Neuronal stem cell (in vitro differentiated cells): ENCODE results near the gene CSF1R.

Experiments
- DNase-seq: peaks from one replicate; pipeline ENCODE4 v3.0.0-alpha.2; 2013; ENCODE audit warnings: low spot score
- H2AFZ ChIP-seq: one replicate; pipeline ENCODE4 v1.6.1; 2013; ENCODE audit warnings: mild to moderate bottlenecking, low read length, inconsistent platforms
- H2AK5ac ChIP-seq: 2 replicates; pipeline ENCODE4 v1.6.1; 2013; ENCODE audit warnings: low read depth, mild to moderate bottlenecking, inconsistent platforms, low read length, moderate library complexity, mixed read lengths
- H2BK120ac ChIP-seq: 2 replicates; pipeline ENCODE4 v1.6.1; 2013; ENCODE audit warnings: low read depth, mild to moderate bottlenecking, inconsistent platforms, low read length, moderate library complexity, mixed read lengths
- H2BK12ac ChIP-seq: one replicate; pipeline ENCODE4 v1.6.1; 2013; ENCODE audit warnings: low read length, inconsistent platforms
- H2BK15ac ChIP-seq: 2 replicates; pipeline ENCODE4 v1.6.1; 2013; ENCODE audit warnings: mild to moderate bottlenecking, low read length, inconsistent platforms, mixed read lengths
- H2BK5ac ChIP-seq: one replicate; pipeline ENCODE4 v1.6.1; 2013; ENCODE audit warnings: inconsistent platforms, mild to moderate bottlenecking, low read length, moderate library complexity
- H3K14ac ChIP-seq: one replicate; pipeline ENCODE4 v1.6.1; 2013; ENCODE audit warnings: low read length, inconsistent platforms
- H3K18ac ChIP-seq: 2 replicates; pipeline ENCODE4 v1.6.1; 2013; ENCODE audit warnings: low read length, inconsistent platforms
- H3K23ac ChIP-seq: 2 replicates; pipeline ENCODE4 v1.6.1; 2013; ENCODE audit warnings: low read depth, mild to moderate bottlenecking, mixed read lengths, low read length, inconsistent platforms; ENCODE audit not compliant: poor library complexity
- H3K27ac ChIP-seq: replicated peaks from 3 replicates; pipeline ENCODE4 v1.5.1; 2013; ENCODE audit warnings: low read length, inconsistent platforms
- H3K27me3 ChIP-seq, 3 experiments: 2 replicates each; pipeline ENCODE4 v1.6.1; 2013; ENCODE audit warnings: low read length in 3 of 3, mild to moderate bottlenecking in 2 of 3, inconsistent platforms in 1 of 3, low read depth in 1 of 3, mixed read lengths in 1 of 3, moderate library complexity in 1 of 3; ENCODE audit not compliant: control insufficient read depth in 3 of 3, insufficient read depth in 3 of 3
- H3K36me3 ChIP-seq, 2 donors: replicated peaks in 1 of 2; 2 replicates each; pipeline ENCODE4 v1.6.1; 2013; ENCODE audit warnings: low read length in 2 of 2; ENCODE audit not compliant: control insufficient read depth in 2 of 2, insufficient read depth in 2 of 2
- H3K4ac ChIP-seq: 2 replicates; pipeline ENCODE4 v1.6.1; 2013; ENCODE audit warnings: inconsistent platforms, mild to moderate bottlenecking, low read length, moderate library complexity
- H3K4me1 ChIP-seq, 2 donors: 1 replicate in 1 of 2; 2 replicates in 1 of 2; pipeline ENCODE4 v1.6.1; 2013; ENCODE audit warnings: low read length in 2 of 2, low read depth in 1 of 2; ENCODE audit not compliant: control insufficient read depth in 2 of 2, insufficient read depth in 1 of 2
- H3K4me2 ChIP-seq: one replicate; pipeline ENCODE4 v1.6.1; 2013; ENCODE audit warnings: mild to moderate bottlenecking, low read length, inconsistent platforms; ENCODE audit not compliant: insufficient read depth, poor library complexity, severe bottlenecking
- H3K4me3 ChIP-seq, 2 donors: 2 replicates each; pipeline ENCODE4 v1.5.1; 2013; ENCODE audit warnings: low read length in 2 of 2, mild to moderate bottlenecking in 2 of 2, inconsistent platforms in 1 of 2, moderate library complexity in 1 of 2
- H3K79me1 ChIP-seq: one replicate; pipeline ENCODE4 v1.6.1; 2013; ENCODE audit warnings: low read depth, mild to moderate bottlenecking, inconsistent platforms, low read length, moderate library complexity
- H3K9ac ChIP-seq: one replicate; pipeline ENCODE4 v1.6.1; 2013; ENCODE audit warnings: mild to moderate bottlenecking, low read depth, low read length, inconsistent platforms; ENCODE audit not compliant: poor library complexity
- H3K9me3 ChIP-seq, 2 donors: replicated peaks in 1 of 2; 2 replicates each; pipeline versions ENCODE3 to v1.6.1; 2013; ENCODE audit warnings: low read length in 2 of 2, mild to moderate bottlenecking in 2 of 2, inconsistent platforms in 1 of 2, low read depth in 1 of 2, mixed read lengths in 1 of 2, moderate library complexity in 1 of 2; ENCODE audit not compliant: control insufficient read depth in 2 of 2, insufficient read depth in 1 of 2
- H4K8ac ChIP-seq: one replicate; pipeline ENCODE4 v1.6.1; 2013; ENCODE audit warnings: low read depth, mild to moderate bottlenecking, inconsistent platforms, low read length, moderate library complexity
- H4K91ac ChIP-seq: one replicate; pipeline ENCODE4 v1.6.1; 2013; ENCODE audit warnings: low read length, low read depth, mild to moderate bottlenecking, inconsistent platforms; ENCODE audit not compliant: poor library complexity
- WGBS, 2 donors: extraction: QIAGEN DNeasy Blood & Tissue Kit; methylation state at CpG; one replicate each; pipeline ENCODE4 v1.1.7; 2013; ENCODE audit warnings: missing lambda C conversion rate in 2 of 2, mixed read lengths in 1 of 2; ENCODE audit not compliant: insufficient read length in 2 of 2, insufficient replicate concordance in 1 of 2; ENCODE audit errors: extremely low coverage in 2 of 2; 5-methylcytosine and 5-hydroxymethylcytosine counted together

The CSF1R gene

DNA sequence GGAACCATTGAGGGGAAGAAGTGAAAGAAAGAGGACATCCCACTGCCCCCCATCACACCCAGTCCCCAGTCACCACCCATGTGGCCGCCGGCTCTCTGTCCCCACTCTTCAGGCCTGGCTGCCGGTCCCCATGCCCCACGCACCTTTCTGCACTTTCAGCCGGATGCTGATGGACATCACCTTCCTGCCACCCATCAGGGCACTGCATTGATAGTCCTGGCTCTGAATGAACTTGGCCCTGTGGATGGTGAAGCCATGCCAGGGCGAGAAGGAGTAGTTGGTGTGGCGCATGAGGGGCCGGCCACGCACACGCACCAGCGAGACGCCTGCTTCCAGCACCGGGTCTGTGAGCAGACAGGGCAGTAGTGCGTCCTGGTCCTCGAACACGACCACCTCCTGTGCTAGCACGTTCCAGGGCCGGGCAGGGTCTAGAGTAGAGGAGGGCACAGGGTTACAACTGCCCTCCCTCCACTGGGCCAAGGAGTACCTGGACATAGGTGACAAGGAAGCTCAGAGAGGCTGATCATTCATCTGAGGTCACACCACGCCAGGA, 6.4 kb downstream of the CSF1R start:
- H4K91ac ChIP-seq = no peak overlapping the region
- peaks cover 11 to 16% of the 10 kb centered on the region in 2 donors for H3K4me1 ChIP-seq
- peak overlapping the region; percentile 16 for H3K23ac ChIP-seq
- H3K36me3 ChIP-seq = no peaks in the 10 kb centered on the region
- H3K18ac ChIP-seq = peak overlapping the region; percentile 35
- no peak overlapping the region for H2AFZ ChIP-seq
- peak overlapping the region; percentile 17 for H3K9ac ChIP-seq
- H2BK15ac ChIP-seq = no peak overlapping the region
- H2BK12ac ChIP-seq = peak overlapping the region; percentile 43
- no peak overlapping the region for H3K4ac ChIP-seq
- no peaks in the 10 kb centered on the region for H3K79me1 ChIP-seq
- no peak overlapping the region for H3K14ac ChIP-seq
- peak overlapping the region; percentile 30 for H2AK5ac ChIP-seq
- no peak overlapping the region for H2BK5ac ChIP-seq
- H3K27ac ChIP-seq = no peak overlapping the region
- H3K4me2 ChIP-seq = no peak overlapping the region
- no peak for DNase-seq
- H2BK120ac ChIP-seq = peak overlapping the region; percentile 56
- WGBS, 2 donors = no CpG with 5 or more reads among the region's 19 CpGs
- H3K27me3 ChIP-seq = peaks cover 0 to 43% (median 0%) of the 10 kb centered on the region in 3 experiments
- no peaks in the 10 kb centered on the region for H3K9me3 ChIP-seq
- no peak overlapping the region for H4K8ac ChIP-seq
- H3K4me3 ChIP-seq = no peak overlapping the region

DNA sequence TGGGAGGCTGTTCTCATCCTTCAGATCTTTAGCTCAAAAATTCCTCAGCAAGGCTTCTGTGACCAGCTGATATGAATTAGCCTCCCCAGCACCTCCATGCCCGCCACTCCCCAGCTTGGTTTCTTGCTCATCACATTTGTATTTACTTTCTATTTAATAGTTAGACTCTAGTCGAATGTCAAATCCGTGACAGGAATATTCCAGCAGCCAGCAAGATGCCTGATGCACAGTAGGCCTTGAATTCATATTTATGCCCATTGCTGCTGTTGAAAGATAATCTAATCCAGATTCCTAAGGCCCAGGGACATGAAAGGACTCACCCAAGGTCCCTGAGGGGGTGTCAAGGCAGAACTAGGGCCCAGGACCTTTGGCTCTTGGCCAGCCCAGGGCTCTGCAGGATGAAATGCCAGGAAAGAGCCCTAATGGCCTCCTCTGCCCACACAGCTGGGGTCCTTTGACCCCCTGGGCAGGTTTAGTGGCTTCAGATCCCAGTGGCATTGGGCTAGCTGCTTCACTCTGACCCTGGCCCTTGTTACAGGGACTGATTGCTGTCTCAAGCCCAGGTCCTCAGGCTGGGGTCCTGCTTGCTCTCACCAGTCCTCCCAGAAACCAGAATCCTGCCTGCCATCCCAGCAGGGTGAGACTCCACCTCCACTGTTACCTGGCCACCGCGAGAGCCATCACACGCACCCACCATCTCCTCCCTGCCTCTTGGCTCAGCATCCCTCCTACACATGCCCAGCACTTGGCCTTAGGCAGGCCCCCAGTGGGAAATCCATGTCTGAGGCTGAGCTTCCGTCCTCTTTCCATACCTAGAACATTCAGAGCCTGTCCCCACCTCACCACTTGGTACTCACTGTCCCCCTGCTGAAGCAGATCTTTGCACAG, 7.3 kb downstream of the CSF1R start:
- H3K23ac ChIP-seq = no peak overlapping the region
- no peak overlapping the region for H2BK5ac ChIP-seq
- H3K4ac ChIP-seq = no peak overlapping the region
- H3K36me3 ChIP-seq = no peaks in the 10 kb centered on the region
- no peak overlapping the region for H3K4me2 ChIP-seq
- no peak overlapping the region for H2BK12ac ChIP-seq
- no peak overlapping the region for H3K18ac ChIP-seq
- no peak overlapping the region for H2AFZ ChIP-seq
- no peak overlapping the region for H3K9ac ChIP-seq
- peak overlapping the region; percentile 15 for H4K91ac ChIP-seq
- peaks cover 11 to 16% of the 10 kb centered on the region in 2 donors for H3K4me1 ChIP-seq
- H3K4me3 ChIP-seq = no peak overlapping the region
- H3K27me3 ChIP-seq = peaks cover 0 to 50% (median 0%) of the 10 kb centered on the region in 3 experiments
- no peaks in the 10 kb centered on the region for H3K9me3 ChIP-seq
- no peak overlapping the region for H3K27ac ChIP-seq
- H2BK15ac ChIP-seq = no peak overlapping the region
- H2BK120ac ChIP-seq = no peak overlapping the region
- no CpG with 5 or more reads among the region's 7 CpGs for WGBS, 2 donors
- H2AK5ac ChIP-seq = peak overlapping the region; percentile 78
- no peak for DNase-seq
- H4K8ac ChIP-seq = no peak overlapping the region
- no peak overlapping the region for H3K14ac ChIP-seq
- H3K79me1 ChIP-seq = no peaks in the 10 kb centered on the region

DNA sequence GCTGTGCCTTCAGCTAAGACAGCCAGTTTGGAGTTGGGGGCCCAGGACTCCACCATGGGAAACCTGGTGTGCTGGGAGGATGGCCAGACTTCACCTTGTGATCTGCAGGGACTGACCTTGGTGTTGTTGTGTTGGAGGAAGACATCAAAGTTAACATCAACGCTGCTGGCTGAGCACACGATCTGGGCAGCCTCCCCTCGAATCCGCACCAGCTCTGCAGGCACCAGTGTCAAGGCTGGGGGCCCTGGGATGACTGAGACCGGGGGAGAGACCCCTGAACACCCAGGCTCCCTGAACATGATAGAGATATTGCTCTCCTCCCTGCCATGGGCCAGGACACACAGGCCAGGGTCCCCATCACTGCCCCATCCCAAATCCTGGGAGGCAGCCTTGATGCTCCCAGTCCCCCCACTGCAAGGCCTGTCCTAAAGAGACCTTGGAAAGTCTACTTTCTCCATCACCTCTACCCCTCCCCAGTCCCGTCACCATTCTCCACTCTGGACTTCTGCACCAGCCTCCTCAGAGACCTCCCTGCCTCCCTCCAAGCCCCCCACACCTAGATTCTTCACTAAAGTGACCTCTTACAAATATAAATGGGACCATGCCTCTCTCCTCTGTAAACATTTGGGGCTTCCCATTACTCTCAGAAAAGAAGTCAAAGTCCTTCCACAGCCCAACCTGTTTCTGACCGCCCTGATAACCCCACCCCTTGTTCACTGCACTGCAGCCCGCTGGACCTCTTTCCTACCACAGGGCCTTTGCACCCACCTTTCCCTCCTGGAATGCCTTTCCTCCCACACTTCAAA, 8.2 kb downstream of the CSF1R start:
- no peak overlapping the region for H2BK15ac ChIP-seq
- peak overlapping the region; percentile 9 for H3K9ac ChIP-seq
- H3K27me3 ChIP-seq = peaks cover 0 to 54% (median 0%) of the 10 kb centered on the region in 3 experiments
- no peak overlapping the region for H4K91ac ChIP-seq
- no peaks in the 10 kb centered on the region for H3K79me1 ChIP-seq
- no peak overlapping the region for H2BK120ac ChIP-seq
- H3K14ac ChIP-seq = no peak overlapping the region
- H3K4me2 ChIP-seq = no peak overlapping the region
- H2AFZ ChIP-seq = no peak overlapping the region
- no peaks in the 10 kb centered on the region for H3K9me3 ChIP-seq
- no peak overlapping the region for H2BK5ac ChIP-seq
- H3K4me3 ChIP-seq = no peak overlapping the region
- no peaks in the 10 kb centered on the region for H3K36me3 ChIP-seq
- no peak overlapping the region for H3K27ac ChIP-seq
- no peak overlapping the region for H4K8ac ChIP-seq
- H3K23ac ChIP-seq = peak overlapping the region; percentile 8
- no CpG with 5 or more reads among the region's 8 CpGs for WGBS, 2 donors
- peak overlapping the region; percentile 28 for H2AK5ac ChIP-seq
- H3K4ac ChIP-seq = no peak overlapping the region
- peak overlapping the region; percentile 51 for H3K18ac ChIP-seq
- peaks cover 11 to 16% of the 10 kb centered on the region in 2 donors for H3K4me1 ChIP-seq
- DNase-seq = no peak
- no peak overlapping the region for H2BK12ac ChIP-seq
